ENCODE measurements around the gene NR6A1. TPM values are rescaled to one million over a fixed set of nuclear protein-coding genes. Genes with fewer than 3 reads are reported as not detected.

The NR6A1 gene
- total and polyA plus RNA-seq, 2 of the 8 experiments (the other 6 are each of a cell fraction or from before 2014, with no cell fraction given), result 93.2 to 237 TPM

DNA sequence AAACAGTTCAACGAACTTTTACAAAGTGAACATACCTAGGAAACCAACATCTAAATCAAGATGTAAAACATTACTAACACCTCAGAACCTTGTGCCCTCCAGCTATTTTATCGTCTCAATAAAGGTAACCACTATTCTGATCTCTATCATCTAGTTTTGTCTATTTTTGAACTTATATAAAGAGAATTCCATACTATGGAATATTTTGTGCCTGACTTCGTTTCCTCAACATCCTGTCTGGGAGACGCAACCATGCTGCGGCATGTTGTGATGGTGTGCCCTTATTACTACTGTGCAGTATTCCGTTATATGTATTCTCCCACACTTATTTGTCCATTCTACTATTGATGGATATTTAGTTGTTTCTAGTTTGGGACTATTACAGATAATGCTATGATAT lies 99.2 kb downstream of the NR6A1 start:
- H2BK5ac ChIP-seq (ENCODE audit: low read depth, low read length), result no peak overlapping the region
- DNase-seq (ENCODE audit: low read depth in 1 of 2, low spot score in 2 of 2) (no peak), FAIRE-seq (no peak)
- no peak overlapping the region for H3K56ac ChIP-seq (replicated peaks; ENCODE audit: insufficient read length, low read depth, low read length)
- no peak overlapping the region for H4K5ac ChIP-seq (ENCODE audit: insufficient read length, low read depth, low read length)
- ChIA-PET POLR2A (ENCODE audit: partially characterized antibody) (no interaction called here), CTCF (ENCODE audit: partially characterized antibody) (interaction anchor here (1.6 kb wide), 1 partner anchor 17 kb away, joined by 4 read pairs; no protein-coding TSS in a partner anchor)
- TF ChIP-seq RBBP5 (IDR thresholded peaks at IDR 0.05; ENCODE audit: borderline replicate concordance, low read depth, low read length), result no peak
- TF ChIP-seq, protein P1, sequence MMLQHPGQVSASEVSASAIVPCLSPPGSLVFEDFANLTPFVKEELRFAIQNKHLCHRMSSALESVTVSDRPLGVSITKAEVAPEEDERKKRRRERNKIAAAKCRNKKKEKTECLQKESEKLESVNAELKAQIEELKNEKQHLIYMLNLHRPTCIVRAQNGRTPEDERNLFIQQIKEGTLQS (IDR thresholded peaks at IDR 0.05; ENCODE audit: insufficient read depth, low read depth, low read length), result no peak
- no peaks in the 10 kb centered on the region for H3K27me3 ChIP-seq (replicated peaks in 1 of 4; ENCODE audit: control insufficient read depth in 3 of 4, extremely low read depth in 1 of 4, insufficient read depth in 3 of 4, low read length in 3 of 4)
- H3K79me1 ChIP-seq (ENCODE audit: low read depth, low read length), result peaks cover 2% of the 10 kb centered on the region; the same call in 1 of the 2 replicates
- no peak overlapping the region for H3K23ac ChIP-seq (ENCODE audit: insufficient read length)
- WGBS, 2 experiments (ENCODE audit: extremely low coverage in 1 of 2, insufficient coverage in 1 of 2, insufficient read length in 1 of 2, insufficient replicate concordance in 2 of 2, low coverage in 1 of 2, low lambda C conversion rate in 2 of 2, missing lambda C conversion rate in 1 of 2), result 92% methylated on average over 6 of the region's 6 CpGs; no CpG with 5 or more reads in 1 of the 2 experiments
- H2BK12ac ChIP-seq (ENCODE audit: low read depth, low read length), result no peak overlapping the region
- H3K9me3 ChIP-seq (ENCODE audit: insufficient read depth in 2 of 2, low read depth in 1 of 2, low read length in 1 of 2), result no peaks in the 10 kb centered on the region
- H3K36me3 ChIP-seq (ENCODE audit: control insufficient read depth in 2 of 4, insufficient read depth in 4 of 4, low read length in 3 of 4), result no peaks in the 10 kb centered on the region
- no peak overlapping the region for H4K8ac ChIP-seq (ENCODE audit: extremely low read depth, insufficient read depth, low read length)
- no peak overlapping the region for H3K4ac ChIP-seq (replicated peaks; ENCODE audit: insufficient read length, low read depth, low read length)
- no peaks in the 10 kb centered on the region for H3K4me1 ChIP-seq (replicated peaks in 1 of 4; ENCODE audit: control insufficient read depth in 3 of 4, insufficient read depth in 4 of 4, low read length in 3 of 4)
- no peaks in the 10 kb centered on the region for H3K23me2 ChIP-seq (ENCODE audit: low read depth, low read length)
- H2AK5ac ChIP-seq (ENCODE audit: low read depth, low read length), result no peak overlapping the region
- no peak overlapping the region for H2BK20ac ChIP-seq (ENCODE audit: low read length)
- H3K4me2 ChIP-seq (ENCODE audit: insufficient read depth in 1 of 2, low read depth in 2 of 2, low read length in 2 of 2), result no peak overlapping the region
- no peak overlapping the region for H2AFZ ChIP-seq (ENCODE audit: low read length)
- no peak overlapping the region for H3K14ac ChIP-seq (ENCODE audit: insufficient read length)
- no peak overlapping the region for H3K4me3 ChIP-seq (ENCODE audit: extremely low read depth in 1 of 4, insufficient read depth in 2 of 4, low read depth in 3 of 4, low read length in 4 of 4)
- H3K79me2 ChIP-seq (ENCODE audit: control insufficient read depth in 1 of 2, insufficient read depth in 2 of 2, low read length in 2 of 2), result peaks cover 0 to 54% of the 10 kb centered on the region in 2 experiments; a peak in 2 of 4 replicates
- H4K20me1 ChIP-seq (replicated peaks in 1 of 2; ENCODE audit: control insufficient read depth in 1 of 2, insufficient read depth in 2 of 2, low read length in 2 of 2), result peaks cover 2 to 4% of the 10 kb centered on the region in 2 experiments
- no peak overlapping the region for H3K9ac ChIP-seq (replicated peaks in 1 of 4; ENCODE audit: extremely low read depth in 1 of 4, low read depth in 3 of 4, low read length in 3 of 4)
- no peak overlapping the region for H3K27ac ChIP-seq (ENCODE audit: low read depth, low read length)
- H3K18ac ChIP-seq (ENCODE audit: extremely low read depth, low read length), result no peak overlapping the region
- no peak overlapping the region for H2BK120ac ChIP-seq (replicated peaks; ENCODE audit: low read depth, low read length)
- no peak overlapping the region for H4K91ac ChIP-seq (replicated peaks; ENCODE audit: insufficient read length, low read length)
- no peak overlapping the region for H2BK15ac ChIP-seq (ENCODE audit: low read length)

All from H1 (cell line).